Measurements from ENCODE around the gene FASTK.
A peak's percentile ranks its signal among the peaks of the same experiment; 100 is the strongest.

FASTK gene

GRCh38 chr7:151099486-151100211, 19.0 kb upstream of the FASTK start:
- DNase-seq (ENCODE audit: low read depth): no peak

- peak; percentile 35 for DNase-seq (ENCODE audit: low read depth)
These were observed 15.3 kb upstream of the FASTK start for GRCh38 chr7:151095828-151096475.

- DNase-seq (ENCODE audit: low read depth): no peak
These were observed 14.7 kb upstream of the FASTK start for GRCh38 chr7:151095123-151095797.

GRCh38 chr7:151094675-151095074, 14.1 kb upstream of the FASTK start:
- DNase-seq (ENCODE audit: low read depth): no peak

DNA sequence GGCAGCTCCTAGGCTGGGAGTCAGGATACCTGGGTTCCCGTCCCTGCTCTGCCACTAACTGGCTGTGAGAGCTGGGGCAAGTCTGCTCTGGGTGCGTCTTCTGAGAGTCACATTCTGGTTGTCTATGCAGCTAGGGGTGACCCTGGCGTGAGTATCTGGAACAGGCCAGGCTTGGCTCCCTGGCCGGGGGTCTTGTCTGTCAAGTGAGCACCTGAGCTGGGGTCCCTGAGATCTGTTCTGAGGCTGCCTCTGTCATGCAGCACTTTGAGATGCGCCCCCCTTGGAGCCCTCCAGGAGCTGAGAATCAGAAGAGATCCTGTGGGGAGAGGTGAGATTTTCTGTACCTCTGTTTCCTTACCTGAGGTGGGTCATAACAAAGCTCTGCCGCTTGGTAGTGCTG, 13.1 kb upstream of the FASTK start:
- no peak for DNase-seq (ENCODE audit: low read depth)

DNA sequence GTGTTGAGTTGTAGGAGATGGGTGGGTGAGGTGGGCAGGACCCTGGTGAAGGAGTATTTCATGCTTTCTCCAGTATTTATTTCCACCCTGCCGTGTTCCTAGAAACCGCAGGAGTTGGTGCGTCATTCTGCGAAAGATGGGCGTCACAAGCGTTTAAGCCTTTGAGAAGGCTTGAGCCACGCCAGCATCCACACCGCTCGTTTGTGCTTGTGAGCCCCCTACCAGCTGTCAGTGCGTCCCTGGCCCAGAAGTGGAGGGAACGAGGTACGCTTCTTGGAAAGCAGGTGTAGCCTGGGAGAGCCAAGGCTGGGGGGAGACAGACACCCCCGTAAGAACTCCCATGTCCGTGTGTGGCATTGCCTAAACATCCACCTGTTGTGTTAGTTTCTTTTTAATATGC, 11.4 kb upstream of the FASTK start:
- no peak for DNase-seq (ENCODE audit: low read depth)

GRCh38 chr7:151091431-151091830, 10.8 kb upstream of the FASTK start:
- no peak for DNase-seq (ENCODE audit: low read depth)

GRCh38 chr7:151091003-151091402, 10.4 kb upstream of the FASTK start:
- no peak for DNase-seq (ENCODE audit: low read depth)

GRCh38 chr7:151089893-151090730, 9.5 kb upstream of the FASTK start:
- no peak for DNase-seq (ENCODE audit: low read depth)

DNA sequence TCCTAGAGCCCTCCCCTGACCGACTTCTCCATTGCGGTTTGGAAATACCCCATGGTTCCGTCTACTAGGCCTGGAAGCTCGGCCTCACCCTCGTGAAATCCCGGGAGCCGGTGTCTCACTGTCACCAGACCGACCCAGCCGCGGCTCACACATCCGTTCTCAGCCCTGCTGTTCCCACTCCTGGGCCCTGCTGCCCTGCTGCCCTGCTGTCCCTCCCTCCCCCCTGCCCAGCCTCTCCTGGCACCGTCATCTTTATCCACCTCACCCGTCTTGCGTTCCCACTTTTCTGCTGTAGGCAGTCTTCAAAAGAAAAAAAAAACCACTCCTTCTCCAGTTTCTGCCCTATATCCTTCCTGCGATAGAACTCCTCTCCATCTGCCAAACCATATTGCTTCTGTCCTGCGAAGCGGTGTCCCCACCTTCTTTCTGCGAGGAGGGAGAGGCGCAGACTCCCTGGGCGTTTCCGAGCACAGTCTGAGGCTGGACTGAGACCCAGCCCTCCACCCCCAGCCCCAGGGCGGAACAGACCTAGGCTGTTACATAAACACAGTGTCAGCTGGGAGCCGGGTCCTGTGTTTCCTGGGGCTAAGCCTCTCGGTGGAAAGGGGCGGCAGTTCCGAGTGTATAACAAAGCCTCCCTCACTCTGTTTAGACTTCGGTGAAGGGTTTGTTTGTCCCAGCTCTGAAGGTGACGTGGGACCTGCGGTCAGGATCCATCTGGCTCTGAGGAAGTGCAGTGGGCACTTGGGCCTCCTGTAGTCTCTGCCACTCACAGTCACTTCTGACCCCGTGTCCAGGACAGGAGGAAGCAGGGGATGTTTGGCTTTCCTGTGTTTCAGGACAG, 8.5 kb upstream of the FASTK start:
- no peak for DNase-seq (ENCODE audit: low read depth)

GRCh38 chr7:151088019-151088855, 7.6 kb upstream of the FASTK start:
- DNase-seq (ENCODE audit: low read depth): no peak

- no peak for DNase-seq (ENCODE audit: low read depth)
These were observed 6.8 kb upstream of the FASTK start for GRCh38 chr7:151087245-151088018.

DNA sequence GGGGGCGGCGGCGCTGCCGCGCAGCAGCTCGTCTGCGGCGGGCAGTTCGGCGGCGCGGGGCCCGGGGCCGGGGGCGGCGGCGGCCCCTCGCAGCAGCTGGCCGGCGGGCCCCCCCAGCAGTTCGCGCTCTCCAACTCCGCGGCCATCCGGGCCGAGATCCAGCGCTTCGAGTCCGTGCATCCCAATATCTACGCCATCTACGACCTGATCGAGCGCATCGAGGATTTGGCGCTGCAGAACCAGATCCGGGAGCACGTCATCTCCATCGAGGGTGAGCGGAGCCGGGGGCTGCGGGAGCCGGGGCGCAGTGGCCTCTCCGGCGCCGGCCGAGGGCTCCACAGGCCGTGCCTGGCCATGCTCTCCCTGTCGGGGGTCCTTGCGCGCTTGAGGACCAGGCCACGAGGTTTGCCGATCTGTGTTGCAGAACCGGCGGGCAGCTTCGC, 6.2 kb upstream of the FASTK start:
- no peak for DNase-seq (ENCODE audit: low read depth)

DNA sequence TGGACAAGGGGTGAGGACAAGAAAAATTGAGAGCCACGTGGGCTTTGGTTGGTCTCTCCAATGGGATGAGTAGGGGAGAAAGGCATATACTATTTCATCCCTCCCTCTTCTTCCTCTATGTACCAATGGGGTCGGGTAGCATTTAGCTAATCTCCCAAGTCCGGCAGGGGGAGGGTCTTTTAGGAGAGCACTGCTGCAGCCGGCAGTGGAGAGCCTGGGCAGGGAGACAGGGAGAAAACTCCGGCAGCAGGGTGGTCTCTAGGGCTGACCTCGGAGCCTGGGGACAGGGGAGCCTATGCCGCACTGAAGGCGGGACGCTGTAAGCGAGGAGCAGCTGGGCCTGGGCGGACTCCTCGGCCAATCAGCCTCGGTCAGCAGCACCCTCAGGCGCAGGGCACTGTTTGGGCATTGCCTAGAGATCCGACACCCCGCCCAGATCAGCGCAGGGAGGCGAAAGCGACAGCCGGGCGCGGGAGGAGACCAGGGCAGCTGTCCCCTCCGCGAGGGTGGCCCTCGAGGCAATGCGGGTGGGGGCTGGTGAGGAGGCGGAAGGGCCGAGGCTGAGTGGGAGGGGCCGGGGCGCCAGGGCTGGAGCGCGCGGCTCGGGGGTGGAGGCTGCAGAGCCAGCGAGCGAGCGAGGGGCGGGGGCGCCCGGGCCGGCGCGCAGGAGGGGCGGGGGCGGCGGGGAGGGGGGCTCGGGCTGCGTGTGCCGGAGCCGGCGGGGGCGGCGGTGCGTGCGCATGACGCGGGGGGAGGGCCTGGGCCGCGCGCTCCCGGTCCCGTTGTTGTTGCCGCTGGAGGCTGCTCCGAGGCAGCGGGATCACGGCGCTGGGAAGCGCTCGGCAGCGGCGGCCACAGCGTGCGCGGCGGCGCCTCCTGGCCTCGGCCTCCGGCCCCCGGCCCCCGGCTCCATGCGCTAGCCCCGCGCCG, 5.3 kb upstream of the FASTK start, which contains the start of gene AGAP3:
Gene AGAP3 (plus strand): TSS at position 785 of the 930 bp plus-strand sequence. CDS start 267 bp downstream, outside the sequence.
- peak; percentile 64 for DNase-seq (ENCODE audit: low read depth)

DNA sequence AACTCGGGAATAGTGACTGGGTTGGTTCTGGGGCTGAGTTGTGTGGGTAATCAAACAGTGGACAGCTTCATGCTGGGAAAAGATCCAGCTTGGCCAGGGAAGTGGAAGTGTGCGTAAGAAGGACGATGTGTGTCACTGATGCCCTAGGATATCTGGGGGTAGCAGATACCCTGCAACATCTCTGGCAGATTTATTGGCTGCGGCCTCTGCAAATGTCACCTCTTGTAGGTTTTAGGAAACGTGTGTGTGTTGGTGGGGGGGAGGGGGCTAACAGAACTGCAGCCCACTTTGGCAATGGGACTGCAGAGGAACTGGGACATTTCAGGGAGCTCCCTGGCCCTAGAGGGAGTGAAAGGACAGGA, 4.7 kb upstream of the FASTK start:
- DNase-seq (ENCODE audit: low read depth): no peak

GRCh38 chr7:151083824-151084160, 3.2 kb upstream of the FASTK start:
- no peak for DNase-seq (ENCODE audit: low read depth)

DNA sequence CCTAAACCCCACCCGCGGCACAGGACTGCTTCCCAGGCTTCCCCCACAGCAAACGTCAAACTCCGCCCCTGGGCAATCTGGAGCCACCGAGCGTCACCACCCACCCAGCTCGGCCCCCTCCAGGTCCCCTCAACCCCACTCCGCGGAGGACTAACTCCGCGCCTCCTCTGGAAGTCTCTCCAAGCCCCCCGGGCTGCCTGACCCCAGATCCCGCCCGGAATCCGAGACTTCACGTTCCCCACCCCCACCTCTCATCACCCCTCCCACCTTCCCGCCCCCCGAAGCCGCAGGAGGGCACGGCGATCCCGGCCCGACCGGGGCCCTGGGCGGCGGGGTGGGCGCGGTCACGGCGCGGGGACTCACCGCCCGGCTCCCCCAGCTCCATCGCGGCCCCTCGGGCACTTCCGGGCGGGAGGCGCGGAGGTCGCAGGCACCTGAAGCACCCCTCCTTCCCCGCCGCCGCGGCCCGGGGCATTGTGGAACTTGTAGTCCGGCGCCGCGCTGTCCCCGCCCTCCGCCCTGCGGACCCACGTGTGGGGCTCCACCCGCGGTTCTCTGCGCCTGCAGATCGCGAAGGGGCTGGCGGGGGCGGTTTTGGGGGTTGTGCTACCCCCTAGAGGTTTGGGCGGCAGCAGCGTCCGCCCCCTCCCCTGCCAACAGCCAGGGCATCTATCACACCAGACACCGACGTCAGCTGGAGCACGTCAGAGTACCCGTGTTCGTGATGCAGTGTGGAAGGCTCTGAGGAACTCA, 2.6 kb upstream of the FASTK start, which contains the start of gene TMUB1:
Gene TMUB1 (minus strand): TSS at position 423 of the 753 bp plus-strand sequence. CDS start 930 bp downstream, outside the sequence.
- peak; percentile 88 for DNase-seq (ENCODE audit: low read depth)

Measured in T follicular helper cell (primary cell).